Measurements from ENCODE around the gene MORF4L2.

Gene MORF4L2

DNA sequence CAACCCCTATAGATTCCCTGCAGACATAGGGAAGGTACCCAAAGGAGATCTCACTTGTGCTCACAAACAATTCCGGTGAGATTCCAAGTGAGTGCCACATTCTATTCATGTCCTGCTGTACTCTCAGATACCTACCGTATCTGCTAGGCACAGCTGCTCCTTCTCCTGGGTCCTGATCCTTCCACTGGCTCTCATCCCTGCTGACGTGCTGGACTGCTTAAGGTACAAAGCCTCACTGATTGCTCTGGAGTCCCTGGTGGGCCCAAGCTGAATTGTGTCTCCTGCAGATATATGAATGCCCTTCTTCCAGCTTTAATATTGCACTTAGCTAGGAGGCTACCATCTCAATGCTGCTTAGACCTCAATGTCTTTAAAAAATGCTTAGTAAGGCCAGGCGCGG lies 55.4 kb downstream of the MORF4L2 start:
- DNase-seq (ENCODE audit: low spot score), result no peak

DNA sequence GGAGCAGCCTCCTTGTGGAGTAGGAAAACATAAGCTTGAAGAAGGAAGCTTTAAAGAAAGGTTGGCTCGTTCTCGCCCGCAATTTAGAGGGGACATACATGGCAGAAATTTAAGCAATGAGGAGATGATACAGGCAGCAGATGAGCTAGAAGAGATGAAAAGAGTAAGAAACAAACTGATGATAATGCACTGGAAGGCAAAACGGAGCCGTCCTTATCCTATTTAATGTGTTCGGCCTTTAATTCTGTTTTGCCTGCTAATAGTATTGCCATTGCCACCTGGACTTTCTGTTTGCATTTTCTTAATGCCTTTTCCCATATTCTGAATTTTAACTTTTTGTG lies 56.4 kb downstream of the MORF4L2 start:
- DNase-seq (ENCODE audit: low spot score), result no peak

GRCh38 chrX:103629318-103630170 lies 57.0 kb downstream of the MORF4L2 start:
- DNase-seq (ENCODE audit: low spot score), result peak; percentile 66

DNA sequence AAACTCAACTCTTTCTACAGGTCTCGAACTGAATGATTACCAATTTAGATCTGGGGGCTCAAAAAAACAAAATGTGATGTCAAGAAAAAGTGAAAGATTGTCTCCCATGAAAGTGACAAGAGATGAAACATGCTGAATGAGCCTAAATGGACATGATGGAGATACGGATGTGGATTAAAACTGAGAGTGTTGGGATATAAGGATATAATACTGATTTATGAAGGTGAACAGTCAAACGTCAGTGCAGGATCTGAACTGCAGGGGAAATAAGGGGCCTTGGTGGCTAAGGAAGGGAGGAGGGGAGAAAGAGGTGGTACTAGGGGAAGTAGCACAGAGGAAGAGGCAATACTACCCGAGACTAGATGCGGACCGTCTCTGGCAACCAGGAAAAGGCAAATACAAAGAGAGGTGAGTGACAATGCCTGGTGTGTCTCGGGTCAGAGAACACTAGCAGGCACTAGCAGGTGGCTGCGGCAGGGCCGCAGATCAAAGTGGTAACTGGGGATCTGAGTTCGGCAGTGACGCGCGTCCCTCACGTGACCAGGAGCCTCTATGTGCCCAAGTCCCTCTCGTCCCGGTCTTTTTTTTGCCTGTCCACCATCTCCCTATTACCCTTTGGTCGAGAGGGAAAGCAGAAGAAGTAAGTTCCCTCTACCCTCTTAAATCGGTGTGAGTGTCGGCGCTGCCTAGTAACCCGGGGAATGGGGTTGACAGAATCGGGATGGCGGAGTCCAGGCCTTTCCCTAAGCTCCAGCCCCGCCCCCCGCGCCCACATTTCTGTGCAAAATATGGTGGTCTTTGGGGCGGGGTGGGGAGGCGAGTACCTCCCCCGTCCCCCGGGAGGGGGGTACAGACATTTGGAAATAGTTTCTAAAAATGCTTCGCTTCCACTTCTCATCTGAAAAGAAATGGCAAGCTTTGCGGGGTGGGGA lies 57.8 kb downstream of the MORF4L2 start, which contains the start of gene TCEAL1:
TCEAL1 (plus strand) TSS at position 590 of the 932 bp plus-strand sequence. CDS start 942 bp downstream, outside the sequence.
- peak; percentile 42 for DNase-seq (ENCODE audit: low spot score)

GRCh38 chrX:103626855-103627254 lies 59.6 kb downstream of the MORF4L2 start:
- no peak for DNase-seq (ENCODE audit: low spot score)

All from kidney tubule cell (primary cell).